Esophagus mucosa (tissue), 1 donor: ENCODE measurements around the gene TUBA3D. TPM values are rescaled to one million over a fixed set of nuclear protein-coding genes. Genes with fewer than 3 reads are reported as not detected.
"Not testable (repeated sequence)": the region's sequence is repeated elsewhere in the genome, so short reads cannot be mapped to it uniquely, and the experiment has no call there.

Experiments
- ATAC-seq: fragments of 200-7000 bp; cut with Tn5 transposase; one replicate; pipeline ENCODE4 v1.9.1; 2020
- total RNA-seq: library from RNA; stranded (reverse); gene quantifications from one replicate; pipeline ENCODE4 v1.2.4, GENCODE V29; 2023
- donor health status: DM: yes; HTN: yes; CAD: no.

Gene TUBA3D
- total RNA-seq, 1 donor from 2014 or later: not detected

GRCh38 chr2:131483981-131484820 lies 8.3 kb downstream of the TUBA3D start:
- ATAC-seq: not testable (repeated sequence)

GRCh38 chr2:131484906-131485460 lies 9.1 kb downstream of the TUBA3D start:
- ATAC-seq: not testable (repeated sequence)

GRCh38 chr2:131486201-131486902 lies 10.4 kb downstream of the TUBA3D start:
- not testable (repeated sequence) for ATAC-seq

- ATAC-seq: no peak
Measured at GRCh38 chr2:131488306-131489205, 12.6 kb downstream of the TUBA3D start.

- ATAC-seq: not testable (repeated sequence)
Measured at GRCh38 chr2:131490616-131491468, 14.9 kb downstream of the TUBA3D start.

GRCh38 chr2:131491469-131491836 lies 15.5 kb downstream of the TUBA3D start:
- ATAC-seq: peak; percentile 4

- not testable (repeated sequence) for ATAC-seq
Measured at GRCh38 chr2:131492015-131492417, 16.1 kb downstream of the TUBA3D start, which contains the start of gene MZT2A. TSS of gene MZT2A (minus strand) at chr2:131492397. CDS start at chr2:131492376, 21 bp downstream.

GRCh38 chr2:131492418-131493198 lies 16.7 kb downstream of the TUBA3D start:
- ATAC-seq: peak; percentile 93

- no peak for ATAC-seq
Measured at GRCh38 chr2:131493199-131493968, 17.5 kb downstream of the TUBA3D start.

- ATAC-seq: not testable (repeated sequence)
Measured at GRCh38 chr2:131495506-131495905, 19.6 kb downstream of the TUBA3D start.

GRCh38 chr2:131498321-131498973 lies 22.5 kb downstream of the TUBA3D start:
- ATAC-seq: not testable (repeated sequence)

GRCh38 chr2:131503587-131503986 lies 27.7 kb downstream of the TUBA3D start:
- ATAC-seq: not testable (repeated sequence)

- ATAC-seq: peak; percentile 48
Measured at GRCh38 chr2:131504082-131504750, 28.3 kb downstream of the TUBA3D start.

- ATAC-seq: no peak
Measured at GRCh38 chr2:131509615-131510014, 33.7 kb downstream of the TUBA3D start.

GRCh38 chr2:131511291-131511968 lies 35.5 kb downstream of the TUBA3D start:
- ATAC-seq: peak; percentile 57

GRCh38 chr2:131511969-131512870 lies 36.3 kb downstream of the TUBA3D start:
- not testable (repeated sequence) for ATAC-seq
